Immature natural killer cell (primary cell): ENCODE measurements around the gene SERPINB6. TPM values are rescaled to one million over a fixed set of nuclear protein-coding genes. Genes with fewer than 3 reads are reported as not detected.
A peak's percentile ranks its signal among the peaks of the same experiment; 100 is the strongest.
"Not testable (repeated sequence)": the region's sequence is repeated elsewhere in the genome, so short reads cannot be mapped to it uniquely, and the experiment has no call there.

Experiments used
- DNase-seq, 3 donors: peaks; one replicate each; pipeline ENCODE4 v3.0.0; 2022; ENCODE audit warnings: mixed read lengths in 1 of 3
- H3K27ac Mint-ChIP-seq, 6 donors: one replicate each; pipeline ENCODE4 v1.8.0; 2020; ENCODE audit warnings: mixed read lengths in 6 of 6, mild to moderate bottlenecking in 5 of 6, inconsistent platforms in 4 of 6, moderate library complexity in 3 of 6
- H3K27me3 Mint-ChIP-seq, 3 donors: one replicate each; pipeline ENCODE4 v1.8.0; 2020 to 2021; ENCODE audit warnings: low read depth in 3 of 3, mild to moderate bottlenecking in 3 of 3, mixed read lengths in 3 of 3, moderate library complexity in 3 of 3, inconsistent platforms in 1 of 3
- H3K36me3 Mint-ChIP-seq, 3 donors: one replicate each; pipeline ENCODE4 v1.8.0; 2020; ENCODE audit warnings: mixed read lengths in 3 of 3, inconsistent platforms in 2 of 3, mild to moderate bottlenecking in 2 of 3
- H3K4me1 Mint-ChIP-seq, 2 donors: one replicate each; pipeline ENCODE4 v1.8.0; 2020; ENCODE audit warnings: inconsistent platforms in 2 of 2, mild to moderate bottlenecking in 2 of 2, mixed read lengths in 2 of 2, moderate library complexity in 1 of 2
- H3K4me3 Mint-ChIP-seq, 5 donors: one replicate each; pipeline ENCODE4 v1.8.0; 2020; ENCODE audit warnings: mild to moderate bottlenecking in 5 of 5, mixed read lengths in 5 of 5, inconsistent platforms in 3 of 5, moderate library complexity in 3 of 5
- H3K9me3 Mint-ChIP-seq, 6 donors: one replicate each; pipeline ENCODE4 v1.8.0; 2020; ENCODE audit warnings: mild to moderate bottlenecking in 6 of 6, mixed read lengths in 6 of 6, inconsistent platforms in 4 of 6, moderate library complexity in 3 of 6
- polyA plus RNA-seq, 3 donors: library from polyadenylated mRNA; unstranded; fragments of 300-500 nt; fragmentation: Illumina TruSeq; gene quantifications; one replicate each; pipeline ENCODE4 v1.2.3, GENCODE V29; 2021

Gene SERPINB6
- polyA plus RNA-seq, 3 donors from 2014 or later = 196 to 243 (median 199) TPM

GRCh38 chr6:2927931-2928330 lies 43.4 kb downstream of the SERPINB6 start:
- not testable (repeated sequence) for H3K4me3 Mint-ChIP-seq, H3K36me3 Mint-ChIP-seq, H3K27me3 Mint-ChIP-seq, DNase-seq, H3K27ac Mint-ChIP-seq, H3K9me3 Mint-ChIP-seq
- H3K4me1 Mint-ChIP-seq = peaks cover 22 to 33% of the 10 kb centered on the region in 2 donors

DNA sequence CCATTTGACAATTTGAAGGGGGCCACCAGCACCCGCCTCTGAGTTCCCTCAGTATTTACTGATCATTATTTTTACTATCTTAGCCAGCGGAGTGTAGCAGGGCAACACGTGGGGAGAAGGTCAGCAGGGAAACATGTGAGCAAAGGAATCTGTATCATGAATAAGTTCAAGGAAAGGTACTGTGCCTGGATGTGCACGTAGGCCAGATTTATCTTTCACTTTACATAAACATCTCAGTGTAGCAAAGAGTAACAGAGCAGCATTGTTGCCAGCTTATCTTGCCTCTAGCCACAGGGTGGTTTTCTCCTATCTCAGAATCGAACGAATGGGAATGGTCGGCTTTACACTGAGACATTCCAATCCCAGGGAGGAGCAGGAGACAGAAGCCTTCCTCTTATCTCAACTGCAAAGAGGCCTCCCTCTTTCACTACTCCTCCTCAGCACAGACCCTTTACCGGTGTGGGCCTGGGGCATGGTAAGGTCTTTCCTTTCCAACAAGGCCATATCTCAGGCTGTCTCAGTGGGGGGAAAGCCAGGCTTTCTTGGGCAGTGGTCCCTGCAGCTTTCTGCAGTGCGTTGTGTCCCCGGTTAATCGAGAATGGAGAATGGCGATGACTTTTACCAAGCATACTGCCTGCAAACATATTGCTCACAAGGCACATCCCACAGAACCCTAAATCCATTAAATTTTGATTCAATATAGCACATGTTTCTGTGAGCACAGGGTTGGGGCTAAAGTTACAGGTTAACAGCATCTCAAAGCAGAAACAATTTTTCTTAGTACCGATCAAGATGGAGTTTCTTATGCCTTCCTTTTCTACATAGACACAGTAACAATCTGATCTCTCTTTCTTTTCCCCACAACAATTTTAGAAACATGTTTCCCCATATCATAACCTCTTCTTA lies 45.3 kb downstream of the SERPINB6 start:
- DNase-seq, H3K4me3 Mint-ChIP-seq, H3K27me3 Mint-ChIP-seq, H3K36me3 Mint-ChIP-seq, H3K27ac Mint-ChIP-seq, H3K9me3 Mint-ChIP-seq: not testable (repeated sequence)
- peaks cover 12 to 21% of the 10 kb centered on the region in 2 donors for H3K4me1 Mint-ChIP-seq

DNA sequence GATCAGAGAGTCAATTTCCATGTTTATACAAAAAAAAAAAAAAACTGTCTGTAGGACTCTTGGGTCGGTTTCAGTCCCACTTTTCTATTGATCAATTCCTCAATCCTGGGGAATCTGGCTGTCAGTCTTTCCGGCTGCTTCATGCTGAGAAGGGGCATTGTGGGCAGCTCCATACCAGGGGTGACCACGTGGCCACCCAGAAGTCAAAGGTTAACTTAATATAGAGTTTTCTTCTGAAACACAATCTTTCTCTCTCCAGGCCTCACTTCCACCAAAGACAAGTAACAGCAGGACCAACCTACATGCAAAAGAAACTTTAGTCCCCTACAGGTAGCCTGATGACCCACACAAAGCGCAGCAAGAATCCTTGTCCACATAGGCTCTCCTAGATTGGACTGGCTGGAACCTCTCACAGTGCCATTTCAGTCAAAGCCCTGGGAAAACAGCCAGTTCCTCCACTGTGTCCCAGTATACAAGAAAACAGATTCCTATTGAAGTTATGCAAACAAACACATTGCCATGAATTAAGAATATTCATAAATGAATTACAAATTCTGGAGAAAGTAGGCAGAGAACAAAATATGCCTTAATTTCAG lies 49.7 kb downstream of the SERPINB6 start:
- no peaks in the 10 kb centered on the region for H3K9me3 Mint-ChIP-seq
- H3K4me3 Mint-ChIP-seq = no peak overlapping the region
- DNase-seq = no peak
- H3K4me1 Mint-ChIP-seq = peaks cover 40 to 50% of the 10 kb centered on the region in 2 donors
- no peak overlapping the region for H3K27ac Mint-ChIP-seq
- peaks cover 0 to 6% (median 2%) of the 10 kb centered on the region in 3 donors for H3K27me3 Mint-ChIP-seq
- H3K36me3 Mint-ChIP-seq = peaks cover 0 to 11% (median 0%) of the 10 kb centered on the region in 3 donors

- H3K4me1 Mint-ChIP-seq = peaks cover 50 to 60% of the 10 kb centered on the region in 2 donors
- peaks cover 0 to 4% (median 2%) of the 10 kb centered on the region in 3 donors for H3K27me3 Mint-ChIP-seq
- peak overlapping the region in 1 of 6 donors; percentile 17 for H3K27ac Mint-ChIP-seq
- peaks cover 0 to 11% (median 0%) of the 10 kb centered on the region in 3 donors for H3K36me3 Mint-ChIP-seq
- no peak for DNase-seq
- no peak overlapping the region for H3K4me3 Mint-ChIP-seq
- no peaks in the 10 kb centered on the region for H3K9me3 Mint-ChIP-seq
These were observed 50.7 kb downstream of the SERPINB6 start for GRCh38 chr6:2920671-2921112.

GRCh38 chr6:2919886-2920285 lies 51.5 kb downstream of the SERPINB6 start:
- Mint-ChIP-seq H3K4me1 (peaks cover 54 to 59% of the 10 kb centered on the region in 2 donors), H3K27ac (peak overlapping the region in 2 of 6 donors; percentile 26 to 71)

DNA sequence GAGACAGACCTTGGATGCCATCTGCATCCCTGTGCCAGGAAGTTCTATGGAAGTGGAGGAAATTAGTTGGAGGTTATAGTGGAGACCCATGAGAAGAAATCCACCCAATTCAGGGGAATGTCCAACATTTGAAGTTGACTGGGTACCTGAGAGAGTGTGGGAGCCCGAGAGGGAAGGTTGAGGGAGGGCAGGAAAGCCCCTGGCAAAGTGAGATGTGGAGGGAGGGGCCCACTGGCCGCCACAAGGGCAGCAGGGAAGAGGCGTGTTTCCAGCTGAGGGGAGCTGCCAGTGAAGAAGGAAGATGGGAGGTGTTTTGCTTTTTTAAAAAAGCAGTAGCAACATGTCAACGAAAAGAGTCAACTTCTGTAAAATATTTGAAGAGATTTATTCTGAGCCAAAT lies 52.0 kb downstream of the SERPINB6 start:
- Mint-ChIP-seq H3K36me3 (peaks cover 0 to 7% (median 0%) of the 10 kb centered on the region in 3 donors), H3K27ac (peak overlapping the region in 5 of 6 donors; percentile 44 to 89 (median 64)), H3K27me3 (peaks cover 0 to 4% (median 2%) of the 10 kb centered on the region in 3 donors), H3K9me3 (no peaks in the 10 kb centered on the region), H3K4me3 (peak overlapping the region in 2 of 5 donors; percentile 5 to 40), H3K4me1 (peaks cover 49 to 59% of the 10 kb centered on the region in 2 donors)
- no peak for DNase-seq

More at GRCh38 chr6:2919886-2920285, 51.5 kb downstream of the SERPINB6 start:
- no peak for DNase-seq
- H3K36me3 Mint-ChIP-seq = peaks cover 0 to 7% (median 0%) of the 10 kb centered on the region in 3 donors
- H3K4me3 Mint-ChIP-seq = no peak overlapping the region
- peaks cover 0 to 4% (median 2%) of the 10 kb centered on the region in 3 donors for H3K27me3 Mint-ChIP-seq
- H3K9me3 Mint-ChIP-seq = no peaks in the 10 kb centered on the region

- H3K27ac Mint-ChIP-seq = peak overlapping the region; percentile 23 to 89 (median 64)
- DNase-seq = no peak
- H3K27me3 Mint-ChIP-seq = peaks cover 0 to 4% (median 2%) of the 10 kb centered on the region in 3 donors
- peaks cover 0 to 7% (median 0%) of the 10 kb centered on the region in 3 donors for H3K36me3 Mint-ChIP-seq
- H3K4me3 Mint-ChIP-seq = peak overlapping the region in 4 of 5 donors; percentile 5 to 46 (median 34)
- no peaks in the 10 kb centered on the region for H3K9me3 Mint-ChIP-seq
- peaks cover 47 to 59% of the 10 kb centered on the region in 2 donors for H3K4me1 Mint-ChIP-seq
These were observed 52.4 kb downstream of the SERPINB6 start for GRCh38 chr6:2918936-2919335.

DNA sequence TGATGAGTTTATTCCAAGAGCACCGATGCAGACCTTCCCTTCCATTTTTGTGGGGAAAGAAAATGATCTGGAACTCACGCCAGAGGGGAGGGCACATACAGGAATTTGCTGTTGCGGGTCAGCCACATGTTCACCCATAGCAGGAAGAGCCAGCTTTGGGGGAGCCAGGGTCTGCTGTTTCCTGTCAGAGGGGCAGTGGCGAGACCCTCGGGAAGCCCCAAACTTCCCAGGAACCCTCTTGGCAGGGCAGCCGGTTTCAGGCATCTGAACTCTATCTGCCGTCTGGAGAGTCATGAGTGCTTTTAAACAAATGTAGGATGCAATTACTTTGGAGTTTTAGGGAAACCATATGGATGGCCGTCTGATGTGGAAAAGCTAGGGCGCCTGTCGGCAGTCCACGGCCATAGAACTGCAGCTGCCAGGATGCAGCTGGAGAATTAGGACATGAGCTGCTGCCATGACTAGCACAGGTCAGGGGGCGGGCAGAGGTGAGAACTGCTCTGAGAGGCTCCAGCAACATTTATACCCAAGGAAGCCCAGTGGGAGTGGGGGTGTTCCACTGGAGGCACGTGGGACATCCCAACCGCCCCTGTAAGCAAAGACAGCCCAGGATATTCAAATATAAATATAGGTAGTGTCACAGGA lies 53.4 kb downstream of the SERPINB6 start:
- H3K27ac Mint-ChIP-seq = peak overlapping the region; percentile 78 to 95 (median 86)
- H3K4me3 Mint-ChIP-seq = peak overlapping the region in 3 of 5 donors; percentile 12 to 41 (median 18)
- H3K4me1 Mint-ChIP-seq = peaks cover 46 to 58% of the 10 kb centered on the region in 2 donors
- H3K36me3 Mint-ChIP-seq = peaks cover 0 to 7% (median 0%) of the 10 kb centered on the region in 3 donors
- peaks cover 0 to 4% (median 3%) of the 10 kb centered on the region in 3 donors for H3K27me3 Mint-ChIP-seq
- DNase-seq = no peak
- no peaks in the 10 kb centered on the region for H3K9me3 Mint-ChIP-seq

GRCh38 chr6:2917065-2917464 lies 54.3 kb downstream of the SERPINB6 start:
- Mint-ChIP-seq H3K36me3 (peaks cover 0 to 7% (median 0%) of the 10 kb centered on the region in 3 donors), H3K9me3 (no peaks in the 10 kb centered on the region), H3K4me1 (peaks cover 46 to 58% of the 10 kb centered on the region in 2 donors), H3K27me3 (peaks cover 0 to 3% (median 2%) of the 10 kb centered on the region in 3 donors), H3K4me3 (peak overlapping the region; percentile 56 to 85 (median 71)), H3K27ac (peak overlapping the region; percentile 78 to 95 (median 88))
- no peak for DNase-seq

DNA sequence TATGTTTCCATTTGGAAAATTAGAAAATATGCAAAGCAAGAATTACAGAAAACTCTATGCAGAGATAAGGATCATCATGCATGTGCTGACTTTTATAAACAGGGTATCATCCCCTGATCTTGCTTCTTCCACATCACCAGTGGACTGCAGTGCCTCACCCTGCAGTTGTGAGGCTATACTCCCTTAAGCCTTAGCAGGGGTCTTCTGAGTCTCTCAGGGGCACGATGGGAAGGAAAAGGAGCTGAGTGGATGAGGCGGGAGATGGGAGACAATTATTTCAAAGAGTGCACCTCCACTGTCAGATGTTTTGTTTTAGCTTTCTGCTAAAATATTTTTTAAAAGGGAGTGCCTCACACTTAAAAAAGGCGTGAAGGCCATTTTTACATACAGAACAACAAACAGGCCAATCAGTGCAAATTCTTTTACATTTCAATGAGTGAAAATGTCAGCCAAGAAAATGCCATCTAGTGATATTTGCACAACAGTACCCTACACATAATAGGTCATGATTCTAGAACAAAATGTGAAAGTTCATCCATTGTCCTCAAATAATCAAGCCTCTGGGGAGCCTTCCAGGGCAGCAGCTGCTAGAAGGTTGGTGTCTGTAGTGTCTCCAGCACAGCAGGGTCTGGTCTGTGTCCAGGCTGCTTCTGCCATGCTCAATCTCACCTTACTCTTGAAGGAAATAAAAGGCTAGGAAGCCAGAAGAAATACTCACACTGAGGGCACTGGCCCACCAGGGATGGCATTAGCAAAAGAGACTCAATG lies 55.0 kb downstream of the SERPINB6 start:
- peak in 1 of 3 donors; percentile 45 for DNase-seq
- Mint-ChIP-seq H3K4me1 (peaks cover 46 to 58% of the 10 kb centered on the region in 2 donors), H3K36me3 (peaks cover 0 to 7% (median 0%) of the 10 kb centered on the region in 3 donors), H3K27ac (peak overlapping the region; percentile 78 to 95 (median 88)), H3K4me3 (peak overlapping the region; percentile 41 to 85 (median 71)), H3K9me3 (no peaks in the 10 kb centered on the region), H3K27me3 (peaks cover 0 to 3% (median 2%) of the 10 kb centered on the region in 3 donors)

DNA sequence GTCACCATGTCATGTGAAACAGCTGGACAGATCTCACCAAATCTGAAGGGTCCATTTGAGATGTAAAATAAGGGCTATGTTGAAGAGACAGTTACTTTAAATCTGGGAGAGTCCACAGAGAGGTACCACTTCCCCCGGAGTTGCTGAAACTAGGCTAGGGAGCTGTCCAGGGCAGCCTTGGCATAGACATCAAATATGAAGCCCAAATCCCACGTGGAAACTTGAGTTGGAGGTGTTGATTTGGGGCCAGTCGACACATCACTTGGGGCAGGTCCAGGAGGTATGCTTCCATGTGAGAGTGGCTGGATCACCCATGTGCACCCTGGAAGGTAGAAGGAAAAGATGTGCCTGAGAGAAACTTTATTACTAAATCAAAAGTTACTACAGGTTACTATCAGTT lies 56.2 kb downstream of the SERPINB6 start:
- Mint-ChIP-seq H3K36me3 (peaks cover 0 to 7% (median 0%) of the 10 kb centered on the region in 3 donors), H3K4me3 (peak overlapping the region in 2 of 5 donors; percentile 21 to 51), H3K27me3 (peaks cover 0 to 3% (median 2%) of the 10 kb centered on the region in 3 donors), H3K27ac (peak overlapping the region in 4 of 6 donors; percentile 1 to 74 (median 44)), H3K9me3 (no peaks in the 10 kb centered on the region), H3K4me1 (peaks cover 46 to 58% of the 10 kb centered on the region in 2 donors)
- DNase-seq = no peak

DNA sequence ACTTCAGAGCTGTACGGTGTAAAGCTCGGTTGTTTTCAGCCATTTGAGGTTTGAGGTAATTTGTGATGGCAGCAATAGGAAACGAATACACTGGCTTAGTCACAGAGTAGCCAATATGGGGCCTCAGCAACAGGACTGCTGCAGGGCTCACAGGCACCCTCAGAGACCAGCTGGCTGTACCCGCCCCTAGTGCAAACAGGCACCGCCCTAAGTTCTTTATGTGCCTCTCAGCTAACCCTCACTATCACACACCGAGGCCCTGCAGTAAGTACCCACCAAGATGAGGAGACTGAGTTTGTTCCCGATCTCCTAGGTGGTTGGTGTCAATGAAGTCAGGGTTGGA lies 57.1 kb downstream of the SERPINB6 start:
- H3K9me3 Mint-ChIP-seq = no peaks in the 10 kb centered on the region
- peak in 1 of 3 donors; percentile 49 for DNase-seq
- H3K4me1 Mint-ChIP-seq = peaks cover 46 to 62% of the 10 kb centered on the region in 2 donors
- H3K4me3 Mint-ChIP-seq = peak overlapping the region in 1 of 5 donors; percentile 51
- peaks cover 0 to 3% (median 0%) of the 10 kb centered on the region in 3 donors for H3K27me3 Mint-ChIP-seq
- H3K27ac Mint-ChIP-seq = peak overlapping the region in 2 of 6 donors; percentile 73 to 79
- peaks cover 0 to 4% (median 0%) of the 10 kb centered on the region in 3 donors for H3K36me3 Mint-ChIP-seq
